ENCODE results near the gene PTPN14. TPM values are rescaled to one million over a fixed set of nuclear protein-coding genes. Genes with fewer than 3 reads are reported as not detected.

PTPN14 gene
- total RNA-seq, 2 experiments from 2014 or later: 0.08 to 0.09 TPM

DNA sequence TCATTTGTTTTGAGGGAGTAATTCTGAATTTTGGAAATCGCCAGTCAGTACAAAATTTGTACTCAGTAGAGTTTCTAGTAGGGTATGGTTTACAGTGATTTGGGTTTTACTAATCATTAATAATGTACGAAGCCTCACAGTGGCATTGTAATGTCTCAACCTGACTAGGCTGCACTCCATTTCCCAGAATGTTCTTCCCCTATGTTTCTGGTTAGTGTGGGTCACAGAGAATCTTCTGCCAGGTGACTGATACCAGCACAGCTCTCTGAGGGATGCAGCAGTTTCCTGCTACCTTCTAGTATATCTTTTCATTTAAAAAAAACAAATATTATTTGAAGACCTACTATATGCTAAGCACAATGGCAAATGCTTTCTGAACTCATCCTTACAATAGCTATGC lies 112.9 kb downstream of the PTPN14 start:
- Mint-ChIP-seq H3K36me3 (peaks cover 2% of the 10 kb centered on the region), H3K4me1 (peaks cover 36% of the 10 kb centered on the region), H3K4me3 (no peak overlapping the region), H3K9me3 (peaks cover 2% of the 10 kb centered on the region), H3K27me3 (peaks cover 7% of the 10 kb centered on the region), H3K27ac (no peak overlapping the region)
- ATAC-seq (ENCODE audit: low read depth) (no peak), DNase-seq (no peak)
- POLR2A ChIA-PET: interaction anchor here (0.6 to 1.5 kb wide), 2 partner anchors 11 to 164 kb away, joined by 5 to 11 read pairs; partner anchors contain the start of gene CENPF

DNA sequence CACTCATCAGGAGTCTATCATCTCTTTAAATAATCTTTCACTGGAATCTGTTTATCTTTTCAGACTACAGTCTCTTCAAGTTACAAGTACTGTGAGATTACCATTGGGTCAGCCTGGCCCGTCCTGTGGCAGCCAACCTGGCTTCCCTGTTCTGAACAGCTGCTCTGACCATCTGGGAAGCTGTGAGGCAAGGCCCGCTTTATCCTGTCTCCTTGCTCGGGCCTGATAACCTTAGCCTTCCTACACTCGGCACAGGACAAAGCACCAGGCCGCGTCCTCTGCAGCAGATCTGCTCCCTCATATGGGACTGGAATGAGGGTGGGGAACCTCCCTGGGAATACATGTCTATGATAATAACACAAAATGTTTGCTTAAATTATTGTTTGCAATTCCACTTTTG lies 113.3 kb downstream of the PTPN14 start:
- no peak overlapping the region for H3K4me3 Mint-ChIP-seq
- POLR2A ChIA-PET: interaction anchor here (0.6 to 1.5 kb wide), 2 partner anchors 11 to 165 kb away, joined by 5 to 11 read pairs; partner anchors contain the start of gene CENPF
- ATAC-seq (ENCODE audit: low read depth): no peak
- H3K27me3 Mint-ChIP-seq: peaks cover 7% of the 10 kb centered on the region
- peaks cover 2% of the 10 kb centered on the region for H3K36me3 Mint-ChIP-seq
- peaks cover 2% of the 10 kb centered on the region for H3K9me3 Mint-ChIP-seq
- peaks cover 36% of the 10 kb centered on the region for H3K4me1 Mint-ChIP-seq
- no peak overlapping the region for H3K27ac Mint-ChIP-seq
- no peak for DNase-seq

DNA sequence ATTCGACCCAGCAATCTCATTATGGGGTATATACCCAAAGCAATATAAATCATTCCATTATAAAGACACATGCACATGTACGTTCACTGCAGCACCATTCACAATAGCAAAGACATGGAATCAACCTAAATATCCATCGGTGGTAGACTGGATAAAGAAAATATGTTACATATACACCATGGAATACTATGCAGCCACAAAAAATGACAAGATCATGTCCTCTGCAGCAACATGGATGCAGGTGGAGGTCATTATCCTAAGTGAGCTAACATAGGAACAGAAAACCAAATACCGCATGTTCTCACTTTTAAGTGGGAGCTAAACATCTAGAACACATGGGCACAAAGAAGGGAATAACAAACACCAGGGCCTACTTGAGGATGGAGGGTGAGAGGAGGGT lies 115.5 kb downstream of the PTPN14 start:
- Mint-ChIP-seq H3K4me1 (peaks cover 28% of the 10 kb centered on the region), H3K27ac (no peak overlapping the region), H3K4me3 (no peak overlapping the region), H3K27me3 (peaks cover 4% of the 10 kb centered on the region), H3K9me3 (peaks cover 2% of the 10 kb centered on the region), H3K36me3 (peaks cover 2% of the 10 kb centered on the region)
- POLR2A ChIA-PET: no interaction called here
- DNase-seq: no peak
- ATAC-seq (ENCODE audit: low read depth): no peak

DNA sequence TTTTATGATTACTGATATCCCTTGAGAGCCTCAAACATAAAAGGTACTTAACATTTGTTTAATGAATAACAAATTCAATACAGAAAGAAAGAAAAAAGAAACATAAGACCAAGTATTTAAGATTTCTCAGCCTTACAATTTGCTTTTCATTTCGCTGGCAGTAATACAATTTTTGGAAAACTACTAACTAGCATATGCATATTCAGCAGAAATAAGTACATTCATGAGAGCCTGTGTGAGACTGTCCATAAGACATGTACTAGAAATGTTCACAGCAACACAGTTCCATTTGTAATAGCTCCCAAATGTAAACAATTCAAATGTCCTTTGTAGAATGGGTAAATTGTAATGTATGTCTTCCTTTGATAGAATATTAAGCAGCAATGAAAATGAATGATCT lies 119.2 kb downstream of the PTPN14 start:
- Mint-ChIP-seq H3K36me3 (no peaks in the 10 kb centered on the region), H3K9me3 (peaks cover 2% of the 10 kb centered on the region), H3K4me1 (peaks cover 16% of the 10 kb centered on the region), H3K27ac (no peak overlapping the region), H3K4me3 (no peak overlapping the region), H3K27me3 (peaks cover 4% of the 10 kb centered on the region)
- no peak for DNase-seq
- no peak for ATAC-seq (ENCODE audit: low read depth)
- POLR2A ChIA-PET: no interaction called here

DNA sequence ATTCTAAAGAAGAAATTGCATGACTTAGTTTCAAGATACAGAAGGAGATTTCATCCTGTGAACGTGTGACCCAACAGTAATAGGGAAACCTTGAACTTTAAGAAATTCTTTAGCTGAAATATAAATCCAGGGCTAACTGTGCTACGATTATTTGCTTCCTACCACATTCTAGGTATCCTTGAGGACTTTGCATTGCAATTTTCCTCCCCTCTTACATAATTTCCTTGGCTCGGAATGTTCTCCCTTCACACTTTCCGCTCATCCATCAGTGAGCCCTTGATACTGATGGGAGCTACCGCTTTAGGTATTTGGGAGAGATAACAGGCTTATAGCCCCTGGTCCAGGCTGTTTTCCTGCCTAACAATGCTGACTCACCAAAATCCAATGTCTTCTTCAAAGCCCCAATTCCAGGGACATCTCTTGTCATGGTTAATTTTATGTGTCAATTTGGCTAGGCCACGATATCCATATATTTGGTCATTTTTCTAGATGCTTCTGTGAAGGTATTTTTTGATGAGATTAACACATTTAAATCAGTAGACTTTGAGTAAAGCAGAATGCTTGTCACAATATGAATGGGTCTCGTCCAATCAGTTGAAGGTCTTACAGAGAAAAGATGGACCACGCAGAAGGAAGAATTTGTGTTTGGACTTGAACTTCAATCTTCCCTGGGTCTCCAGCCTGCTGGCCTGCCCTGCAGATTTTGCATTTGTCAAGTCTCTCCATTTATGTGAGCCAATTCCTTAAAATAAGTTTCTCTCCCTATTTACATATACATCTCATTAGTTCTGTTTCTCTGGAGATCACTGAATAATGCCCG lies 121.2 kb downstream of the PTPN14 start:
- no peak overlapping the region for H3K4me3 Mint-ChIP-seq
- H3K4me1 Mint-ChIP-seq: peaks cover 21% of the 10 kb centered on the region
- DNase-seq: no peak
- H3K27me3 Mint-ChIP-seq: peaks cover 4% of the 10 kb centered on the region
- no peaks in the 10 kb centered on the region for H3K9me3 Mint-ChIP-seq
- POLR2A ChIA-PET: no interaction called here
- H3K36me3 Mint-ChIP-seq: no peaks in the 10 kb centered on the region
- no peak overlapping the region for H3K27ac Mint-ChIP-seq
- no peak for ATAC-seq (ENCODE audit: low read depth)

DNA sequence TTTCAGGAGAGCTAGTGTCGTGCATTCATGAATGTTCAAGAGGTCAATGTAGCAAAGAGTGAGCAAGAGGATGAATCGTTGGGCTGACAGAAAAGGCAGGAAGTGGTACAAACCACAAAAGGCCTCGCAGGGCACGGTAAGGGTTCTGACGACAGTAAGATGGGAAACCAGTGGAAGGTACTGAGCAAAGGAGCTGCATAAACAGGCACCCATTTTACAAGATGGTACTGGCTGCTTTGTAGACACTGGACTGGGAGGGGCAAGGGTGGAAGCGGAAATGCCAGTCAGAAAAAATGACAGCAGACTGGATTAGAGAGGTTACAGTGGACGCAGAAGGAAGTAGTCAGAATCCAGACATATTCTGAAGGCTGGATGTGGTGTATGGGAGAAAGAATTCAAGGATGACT lies 123.5 kb downstream of the PTPN14 start:
- Mint-ChIP-seq H3K27me3 (no peaks in the 10 kb centered on the region), H3K4me1 (peaks cover 21% of the 10 kb centered on the region), H3K4me3 (peak overlapping the region; percentile 64), H3K36me3 (peaks cover under 1% of the 10 kb centered on the region), H3K9me3 (no peaks in the 10 kb centered on the region), H3K27ac (peak overlapping the region; percentile 91)
- DNase-seq (peak; percentile 66), ATAC-seq (ENCODE audit: low read depth) (peak; percentile 100)
- POLR2A ChIA-PET: interaction anchor here (0.6 to 1.7 kb wide), 8 partner anchors 9 to 176 kb away, joined by 3 to 22 read pairs (median 8); no protein-coding TSS in a partner anchor

DNA sequence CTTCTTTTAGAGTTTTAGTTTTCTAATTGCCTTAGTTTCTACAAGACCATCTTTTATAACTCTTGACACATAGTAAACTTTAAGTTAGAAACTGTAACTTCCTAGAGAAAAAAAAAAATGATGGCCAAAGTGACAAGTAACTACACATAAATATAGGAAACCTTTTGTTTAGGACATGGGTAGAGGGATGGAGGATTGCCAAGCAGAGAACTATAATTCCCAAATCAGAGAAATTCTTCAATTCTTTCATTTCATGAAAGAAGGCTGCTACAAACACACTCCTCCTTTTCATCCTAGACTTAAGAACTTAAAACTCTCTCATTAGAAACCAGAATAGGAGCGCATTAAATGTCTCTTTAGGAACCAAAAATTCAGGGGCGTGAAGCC lies 125.0 kb downstream of the PTPN14 start:
- H3K27ac Mint-ChIP-seq: no peak overlapping the region
- peaks cover 3% of the 10 kb centered on the region for H3K27me3 Mint-ChIP-seq
- ATAC-seq (ENCODE audit: low read depth) (no peak), DNase-seq (no peak)
- H3K4me3 Mint-ChIP-seq: no peak overlapping the region
- POLR2A ChIA-PET: interaction anchor here (0.7 kb wide), 1 partner anchor 337 kb away, joined by 6 read pairs; no protein-coding TSS in a partner anchor
- peaks cover 7% of the 10 kb centered on the region for H3K36me3 Mint-ChIP-seq
- H3K9me3 Mint-ChIP-seq: no peaks in the 10 kb centered on the region
- peaks cover 21% of the 10 kb centered on the region for H3K4me1 Mint-ChIP-seq

DNA sequence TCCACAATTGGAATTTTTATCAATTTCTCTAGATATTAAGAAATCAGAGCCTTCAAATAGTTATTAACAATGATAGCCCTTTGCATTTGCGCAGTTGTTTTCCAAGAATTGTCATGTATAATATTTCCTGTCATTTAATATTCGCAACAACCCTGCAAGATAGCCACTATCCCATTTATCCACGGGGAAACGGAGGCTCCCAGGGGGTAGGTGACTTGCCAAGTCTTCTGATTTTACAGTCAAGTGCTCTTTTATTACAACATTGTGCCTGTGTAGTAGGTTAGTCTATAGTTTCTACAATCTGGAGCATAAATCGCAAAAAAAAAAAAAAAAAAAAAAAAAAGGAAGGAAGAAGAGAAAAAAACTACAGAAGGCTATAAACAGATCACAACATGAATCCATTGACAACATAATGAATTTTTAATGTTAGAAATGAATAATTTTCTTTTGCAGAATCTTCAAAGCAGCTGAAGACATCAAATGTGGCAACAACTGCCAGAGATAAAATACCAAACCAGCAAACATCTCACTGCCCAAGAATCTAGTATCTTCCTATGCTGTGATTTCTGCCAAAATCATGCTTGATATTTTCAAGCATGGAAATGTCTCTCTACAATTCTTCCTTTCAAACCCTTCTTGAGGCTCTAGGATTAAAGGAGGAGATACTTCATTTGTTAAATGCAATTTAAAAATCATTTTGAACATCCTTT lies 125.5 kb downstream of the PTPN14 start:
- peaks cover 10% of the 10 kb centered on the region for H3K36me3 Mint-ChIP-seq
- ATAC-seq (ENCODE audit: low read depth) (no peak), DNase-seq (no peak)
- H3K27me3 Mint-ChIP-seq: peaks cover 3% of the 10 kb centered on the region
- POLR2A ChIA-PET: no interaction called here
- H3K4me3 Mint-ChIP-seq: no peak overlapping the region
- H3K9me3 Mint-ChIP-seq: no peaks in the 10 kb centered on the region
- H3K4me1 Mint-ChIP-seq: peaks cover 21% of the 10 kb centered on the region
- no peak overlapping the region for H3K27ac Mint-ChIP-seq

DNA sequence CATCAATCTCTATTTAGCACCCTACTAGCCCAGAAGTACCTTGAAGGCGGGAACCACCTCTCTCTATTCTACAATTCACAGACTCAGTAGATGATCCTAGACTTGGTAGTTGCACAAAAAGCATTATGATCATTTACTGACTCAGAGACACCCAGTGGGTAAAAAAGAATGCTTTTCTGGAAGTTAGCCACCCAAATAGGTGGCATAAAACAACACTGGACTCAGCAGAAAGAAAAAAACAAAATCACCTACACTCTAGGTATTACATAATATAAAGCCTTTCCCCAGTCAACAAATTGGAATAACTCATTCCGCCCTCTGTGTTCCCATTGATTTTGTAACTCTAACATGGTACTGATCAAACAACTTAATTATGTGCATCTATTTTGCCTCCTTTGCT lies 126.3 kb downstream of the PTPN14 start:
- POLR2A ChIA-PET: no interaction called here

DNA sequence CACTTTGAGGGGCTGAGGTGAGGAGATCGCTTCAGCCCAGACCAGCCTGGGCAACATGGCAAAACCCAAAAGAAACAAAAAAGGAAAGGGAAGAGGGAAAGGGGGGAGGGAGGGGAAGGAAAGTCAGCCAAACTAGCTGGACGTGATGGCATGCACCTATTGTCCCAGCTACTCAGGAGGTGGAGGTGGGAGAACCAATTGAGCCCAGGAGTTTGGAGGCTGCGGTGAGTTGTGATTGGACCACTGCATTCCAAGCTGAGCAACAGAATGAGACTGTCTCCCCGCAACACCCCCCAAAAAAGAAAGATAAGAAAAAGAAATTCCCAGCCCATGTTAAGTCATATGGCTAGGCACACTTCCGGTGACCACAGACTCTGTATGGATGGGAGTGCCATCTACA lies 128.4 kb downstream of the PTPN14 start:
- no peak for DNase-seq
- H3K36me3 Mint-ChIP-seq: peaks cover 10% of the 10 kb centered on the region
- POLR2A ChIA-PET: no interaction called here
- H3K27ac Mint-ChIP-seq: peak overlapping the region; percentile 62
- peaks cover 3% of the 10 kb centered on the region for H3K27me3 Mint-ChIP-seq
- H3K4me1 Mint-ChIP-seq: peaks cover 21% of the 10 kb centered on the region
- no peaks in the 10 kb centered on the region for H3K9me3 Mint-ChIP-seq
- H3K4me3 Mint-ChIP-seq: no peak overlapping the region
- ATAC-seq (ENCODE audit: low read depth): no peak

More for the DNA sequence above, 126.3 kb downstream of the PTPN14 start:
- no peak overlapping the region for H3K27ac Mint-ChIP-seq
- no peak for ATAC-seq (ENCODE audit: low read depth)
- H3K4me1 Mint-ChIP-seq: peaks cover 21% of the 10 kb centered on the region
- H3K9me3 Mint-ChIP-seq: no peaks in the 10 kb centered on the region
- no peak overlapping the region for H3K4me3 Mint-ChIP-seq
- H3K36me3 Mint-ChIP-seq: peaks cover 10% of the 10 kb centered on the region
- no peak for DNase-seq
- H3K27me3 Mint-ChIP-seq: peaks cover 3% of the 10 kb centered on the region

DNA sequence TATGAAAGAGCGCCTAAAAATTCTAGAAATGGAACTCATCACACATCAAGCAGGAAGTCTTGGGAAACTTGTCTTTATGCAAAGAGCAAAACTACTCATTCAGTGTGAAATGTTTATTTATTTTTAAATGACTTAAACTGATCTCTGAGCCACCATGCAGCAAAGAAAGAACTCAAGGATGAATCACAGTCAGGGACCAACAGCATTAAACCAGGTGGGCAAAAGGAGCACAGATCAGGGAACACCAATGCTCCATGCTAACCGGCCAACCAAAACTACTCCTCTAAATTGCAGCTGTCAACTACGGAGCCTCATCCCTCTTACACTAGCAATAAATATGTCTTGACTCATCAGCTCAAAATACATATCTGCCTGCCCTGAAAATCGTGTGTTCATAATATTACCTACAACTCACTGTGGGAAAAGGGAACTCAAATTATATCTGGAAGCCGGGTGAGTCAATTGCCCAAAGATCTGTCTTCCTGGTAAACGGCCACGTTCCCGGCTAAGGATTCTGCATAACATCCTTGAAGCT lies 129.2 kb downstream of the PTPN14 start:
- peaks cover 20% of the 10 kb centered on the region for H3K4me1 Mint-ChIP-seq
- ATAC-seq (ENCODE audit: low read depth): no peak
- POLR2A ChIA-PET: no interaction called here

DNA sequence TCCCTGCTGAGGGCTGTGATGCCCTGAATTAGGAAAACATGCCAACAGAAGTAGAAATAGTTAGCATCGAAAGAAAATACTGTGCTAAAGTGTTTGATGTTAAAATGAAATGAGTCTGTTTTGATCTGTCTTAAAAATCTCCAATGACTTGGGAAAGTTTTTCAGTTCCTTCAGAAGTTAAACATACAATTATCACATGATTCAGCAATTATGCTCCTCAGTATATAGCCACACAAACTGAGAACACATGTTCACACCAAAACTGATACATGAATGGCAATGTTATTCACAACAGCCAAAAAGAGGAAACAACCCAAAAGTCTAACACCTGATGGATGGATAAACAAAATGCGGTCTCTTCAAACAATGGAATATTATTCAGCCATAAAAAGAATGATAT lies 130.6 kb downstream of the PTPN14 start:
- H3K27me3 Mint-ChIP-seq: peaks cover 3% of the 10 kb centered on the region
- no peak overlapping the region for H3K27ac Mint-ChIP-seq
- no peaks in the 10 kb centered on the region for H3K9me3 Mint-ChIP-seq
- ATAC-seq (ENCODE audit: low read depth): no peak
- peaks cover 17% of the 10 kb centered on the region for H3K4me1 Mint-ChIP-seq
- POLR2A ChIA-PET: no interaction called here
- H3K4me3 Mint-ChIP-seq: no peak overlapping the region
- no peak for DNase-seq
- H3K36me3 Mint-ChIP-seq: peaks cover 10% of the 10 kb centered on the region

More for the DNA sequence above, 129.2 kb downstream of the PTPN14 start:
- no peak for DNase-seq
- Mint-ChIP-seq H3K36me3 (peaks cover 10% of the 10 kb centered on the region), H3K9me3 (no peaks in the 10 kb centered on the region), H3K27ac (no peak overlapping the region), H3K4me3 (no peak overlapping the region), H3K27me3 (peaks cover 3% of the 10 kb centered on the region)

DNA sequence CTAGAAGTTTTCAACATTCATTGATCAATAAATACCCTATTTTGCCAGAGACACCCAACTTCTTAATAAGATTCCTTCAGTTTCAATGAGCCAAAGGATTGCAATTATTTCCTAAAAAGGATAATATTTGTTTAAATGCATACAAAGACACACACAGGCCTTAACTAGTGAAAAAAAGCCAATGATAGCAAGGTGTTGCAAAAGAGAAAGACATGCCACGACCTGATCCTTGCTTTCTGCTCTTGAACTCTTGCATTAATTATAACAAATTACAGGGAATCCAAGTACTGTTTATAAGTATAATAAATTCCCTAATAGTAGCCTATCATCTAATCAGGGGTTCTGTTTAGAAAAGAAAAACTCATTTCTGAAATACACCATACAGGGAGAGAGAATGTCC lies 131.1 kb downstream of the PTPN14 start:
- Mint-ChIP-seq H3K27ac (no peak overlapping the region), H3K4me1 (peaks cover 19% of the 10 kb centered on the region), H3K9me3 (no peaks in the 10 kb centered on the region), H3K36me3 (peaks cover 10% of the 10 kb centered on the region), H3K27me3 (peaks cover 3% of the 10 kb centered on the region), H3K4me3 (no peak overlapping the region)
- POLR2A ChIA-PET: no interaction called here
- no peak for DNase-seq
- ATAC-seq (ENCODE audit: low read depth): no peak

Data from activated naive CD8-positive, alpha-beta T cell treated with anti-CD3 and anti-CD28 coated beads, Interleukin-2, amount 10 ng/mL, durations not matched to agents 7 days and 5 days (primary cell).